Measurements from ENCODE around the gene STXBP1.

Gene STXBP1

GRCh38 chr9:127715470-127716337 is 103.6 kb downstream of the STXBP1 start, which contains the start of the genes PTRH1 and TTC16:
Gene PTRH1, minus strand, starts transcription at chr9:127715663. Its CDS starts 24 bp downstream, at chr9:127715639.
Gene TTC16, plus strand, starts transcription at chr9:127716079. Its CDS starts 67 bp downstream, at chr9:127716146.
- peak; percentile 99 for DNase-seq (ENCODE audit: low spot score)

- no peak for DNase-seq (ENCODE audit: low spot score)
Observed at GRCh38 chr9:127716412-127716811, 104.3 kb downstream of the STXBP1 start.

GRCh38 chr9:127717766-127718165 is 105.7 kb downstream of the STXBP1 start:
- DNase-seq (ENCODE audit: low spot score): no peak

- no peak for DNase-seq (ENCODE audit: low spot score)
Observed at GRCh38 chr9:127720031-127720864, 108.2 kb downstream of the STXBP1 start.

GRCh38 chr9:127720865-127721227 is 108.8 kb downstream of the STXBP1 start:
- no peak for DNase-seq (ENCODE audit: low spot score)

- no peak for DNase-seq (ENCODE audit: low spot score)
Observed at GRCh38 chr9:127721391-127721821, 109.3 kb downstream of the STXBP1 start.

- DNase-seq (ENCODE audit: low spot score): no peak
Observed at GRCh38 chr9:127722055-127722745, 110.1 kb downstream of the STXBP1 start.

GRCh38 chr9:127723013-127723412 is 110.9 kb downstream of the STXBP1 start:
- DNase-seq (ENCODE audit: low spot score): no peak

- DNase-seq (ENCODE audit: low spot score): no peak
Observed at GRCh38 chr9:127723444-127723843, 111.4 kb downstream of the STXBP1 start.

GRCh38 chr9:127724012-127724411 is 111.9 kb downstream of the STXBP1 start:
- DNase-seq (ENCODE audit: low spot score): no peak

- DNase-seq (ENCODE audit: low spot score): no peak
Observed at GRCh38 chr9:127726871-127727270, 114.8 kb downstream of the STXBP1 start.

- no peak for DNase-seq (ENCODE audit: low spot score)
Observed at GRCh38 chr9:127728808-127729207, 116.7 kb downstream of the STXBP1 start.

- DNase-seq (ENCODE audit: low spot score): no peak
Observed at GRCh38 chr9:127729522-127730256, 117.6 kb downstream of the STXBP1 start.

- no peak for DNase-seq (ENCODE audit: low spot score)
Observed at GRCh38 chr9:127730262-127730661, 118.2 kb downstream of the STXBP1 start.

GRCh38 chr9:127730799-127731410 is 118.8 kb downstream of the STXBP1 start:
- no peak for DNase-seq (ENCODE audit: low spot score)

- DNase-seq (ENCODE audit: low spot score): no peak
Observed at GRCh38 chr9:127731938-127732337, 119.9 kb downstream of the STXBP1 start.

GRCh38 chr9:127732444-127732843 is 120.4 kb downstream of the STXBP1 start:
- DNase-seq (ENCODE audit: low spot score): no peak

- DNase-seq (ENCODE audit: low spot score): no peak
Observed at GRCh38 chr9:127733614-127734013, 121.5 kb downstream of the STXBP1 start.

GRCh38 chr9:127734247-127734746 is 122.2 kb downstream of the STXBP1 start:
- no peak for DNase-seq (ENCODE audit: low spot score)

GRCh38 chr9:127734747-127735529 is 122.9 kb downstream of the STXBP1 start, which contains the start of gene TOR2A:
Gene TOR2A, minus strand, starts transcription at chr9:127735294. Its CDS starts 24 bp downstream, at chr9:127735270.
- peak; percentile 95 for DNase-seq (ENCODE audit: low spot score)

Measured in HuH-7.5 (cell line).